ENCODE data around the gene POC1B.

DNA sequence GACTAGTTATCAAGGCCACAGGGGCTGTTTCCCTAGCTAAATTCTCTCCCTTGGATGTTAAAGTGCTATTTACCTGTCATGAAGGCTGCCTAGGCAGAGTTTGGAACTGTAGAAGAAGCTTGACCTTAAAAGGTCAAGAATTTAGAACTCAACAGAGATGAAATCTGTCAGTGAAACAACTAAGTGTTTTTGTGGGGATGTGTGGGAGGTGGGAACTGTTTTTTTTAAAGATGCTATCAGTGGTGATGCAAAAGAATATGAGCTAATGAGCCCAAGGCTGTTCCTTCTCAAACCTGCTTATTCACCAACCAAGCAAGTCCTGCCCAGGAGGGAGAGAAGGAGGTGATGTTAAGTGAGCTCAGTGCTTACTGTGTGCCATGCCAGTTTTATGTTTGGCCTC lies 40.8 kb upstream of the POC1B start:
- no peak for TF ChIP-seq POLR2A (IDR thresholded peaks at IDR 0.05)
- TF ChIP-seq, protein P1, sequence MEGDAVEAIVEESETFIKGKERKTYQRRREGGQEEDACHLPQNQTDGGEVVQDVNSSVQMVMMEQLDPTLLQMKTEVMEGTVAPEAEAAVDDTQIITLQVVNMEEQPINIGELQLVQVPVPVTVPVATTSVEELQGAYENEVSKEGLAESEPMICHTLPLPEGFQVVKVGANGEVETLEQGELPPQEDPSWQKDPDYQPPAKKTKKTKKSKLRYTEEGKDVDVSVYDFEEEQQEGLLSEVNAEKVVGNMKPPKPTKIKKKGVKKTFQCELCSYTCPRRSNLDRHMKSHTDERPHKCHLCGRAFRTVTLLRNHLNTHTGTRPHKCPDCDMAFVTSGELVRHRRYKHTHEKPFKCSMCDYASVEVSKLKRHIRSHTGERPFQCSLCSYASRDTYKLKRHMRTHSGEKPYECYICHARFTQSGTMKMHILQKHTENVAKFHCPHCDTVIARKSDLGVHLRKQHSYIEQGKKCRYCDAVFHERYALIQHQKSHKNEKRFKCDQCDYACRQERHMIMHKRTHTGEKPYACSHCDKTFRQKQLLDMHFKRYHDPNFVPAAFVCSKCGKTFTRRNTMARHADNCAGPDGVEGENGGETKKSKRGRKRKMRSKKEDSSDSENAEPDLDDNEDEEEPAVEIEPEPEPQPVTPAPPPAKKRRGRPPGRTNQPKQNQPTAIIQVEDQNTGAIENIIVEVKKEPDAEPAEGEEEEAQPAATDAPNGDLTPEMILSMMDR (IDR thresholded peaks at IDR 0.05 in 4 of 5, conservative IDR thresholded peaks at IDR 0.05 in 1 of 5): no peak
